Stimulated activated CD8-positive, alpha-beta memory T cell treated with anti-CD3 and anti-CD28 coated beads, Interleukin-12 subunit alpha, Interleukin-12 subunit beta, amount 100 ng/mL, for 4 hours (primary cell): ENCODE results near the gene CELF5.

Source experiments
- DNase-seq: peaks from one replicate; pipeline ENCODE4 v3.0.0-alpha.2; 2020; ENCODE audit warnings: low read depth

CELF5 gene

GRCh38 chr19:3243819-3244700 is 19.6 kb downstream of the CELF5 start:
- no peak for DNase-seq

- DNase-seq: no peak
These were observed 20.6 kb downstream of the CELF5 start for GRCh38 chr19:3245050-3245449.

- no peak for DNase-seq
These were observed 24.4 kb downstream of the CELF5 start for GRCh38 chr19:3248728-3249326.

GRCh38 chr19:3249408-3249807 is 24.9 kb downstream of the CELF5 start:
- DNase-seq: no peak

- DNase-seq: no peak
These were observed 26.2 kb downstream of the CELF5 start for GRCh38 chr19:3250675-3251074.

- no peak for DNase-seq
These were observed 26.8 kb downstream of the CELF5 start for GRCh38 chr19:3251229-3251628.

GRCh38 chr19:3252650-3253049 is 28.2 kb downstream of the CELF5 start:
- no peak for DNase-seq

GRCh38 chr19:3253270-3253669 is 28.8 kb downstream of the CELF5 start:
- no peak for DNase-seq

GRCh38 chr19:3254520-3254919 is 30.1 kb downstream of the CELF5 start:
- no peak for DNase-seq

- no peak for DNase-seq
These were observed 32.6 kb downstream of the CELF5 start for GRCh38 chr19:3257071-3257470.

GRCh38 chr19:3262362-3262761 is 37.9 kb downstream of the CELF5 start:
- DNase-seq: no peak

- DNase-seq: no peak
These were observed 39.4 kb downstream of the CELF5 start for GRCh38 chr19:3263866-3264265.

- DNase-seq: no peak
These were observed 41.0 kb downstream of the CELF5 start for GRCh38 chr19:3265432-3265831.

- no peak for DNase-seq
These were observed 41.7 kb downstream of the CELF5 start for GRCh38 chr19:3266092-3266693.

- no peak for DNase-seq
These were observed 42.5 kb downstream of the CELF5 start for GRCh38 chr19:3266792-3267514.

GRCh38 chr19:3268326-3268725 is 43.9 kb downstream of the CELF5 start:
- no peak for DNase-seq

- DNase-seq: no peak
These were observed 44.3 kb downstream of the CELF5 start for GRCh38 chr19:3268763-3269162.

GRCh38 chr19:3269916-3270671 is 45.6 kb downstream of the CELF5 start:
- DNase-seq: no peak

GRCh38 chr19:3270902-3271301 is 46.4 kb downstream of the CELF5 start:
- no peak for DNase-seq

GRCh38 chr19:3272401-3272931 is 48.0 kb downstream of the CELF5 start:
- DNase-seq: no peak

- DNase-seq: no peak
These were observed 48.5 kb downstream of the CELF5 start for GRCh38 chr19:3272952-3273351.
